ENCODE measurements around the gene MED22.

The MED22 gene

DNA sequence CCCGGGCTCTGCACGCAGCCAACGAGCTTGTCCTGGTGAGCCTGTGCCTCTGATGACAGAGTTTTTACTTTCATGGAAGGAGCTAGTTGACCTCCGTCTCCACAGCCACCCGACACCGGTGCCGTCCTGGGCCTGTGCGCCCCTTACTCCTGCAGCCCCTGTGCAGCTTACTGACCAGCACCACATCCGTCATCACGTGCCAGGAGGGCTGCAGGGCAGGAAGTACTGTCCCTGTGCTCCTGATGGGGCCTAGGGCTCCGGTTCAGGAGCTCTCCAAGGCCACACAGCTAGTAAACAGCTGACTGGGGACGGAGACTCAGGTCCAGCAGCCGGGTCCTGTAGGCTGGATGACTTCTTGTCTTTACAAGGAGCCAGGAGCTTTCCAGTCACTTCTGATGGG lies 38.4 kb upstream of the MED22 start:
- H3K79me2 ChIP-seq (ENCODE audit: control insufficient read depth, low read length): no peaks in the 10 kb centered on the region
- H3K4me1 ChIP-seq (ENCODE audit: control insufficient read depth, low read length): no peaks in the 10 kb centered on the region
- no peak overlapping the region for H3K27ac ChIP-seq (ENCODE audit: low read depth, low read length)
- no peaks in the 10 kb centered on the region for H3F3A ChIP-seq (ENCODE audit: control insufficient read depth, insufficient read depth)
- no peak overlapping the region for H3K4me2 ChIP-seq (ENCODE audit: low read length)
- TF ChIP-seq, protein P1, sequence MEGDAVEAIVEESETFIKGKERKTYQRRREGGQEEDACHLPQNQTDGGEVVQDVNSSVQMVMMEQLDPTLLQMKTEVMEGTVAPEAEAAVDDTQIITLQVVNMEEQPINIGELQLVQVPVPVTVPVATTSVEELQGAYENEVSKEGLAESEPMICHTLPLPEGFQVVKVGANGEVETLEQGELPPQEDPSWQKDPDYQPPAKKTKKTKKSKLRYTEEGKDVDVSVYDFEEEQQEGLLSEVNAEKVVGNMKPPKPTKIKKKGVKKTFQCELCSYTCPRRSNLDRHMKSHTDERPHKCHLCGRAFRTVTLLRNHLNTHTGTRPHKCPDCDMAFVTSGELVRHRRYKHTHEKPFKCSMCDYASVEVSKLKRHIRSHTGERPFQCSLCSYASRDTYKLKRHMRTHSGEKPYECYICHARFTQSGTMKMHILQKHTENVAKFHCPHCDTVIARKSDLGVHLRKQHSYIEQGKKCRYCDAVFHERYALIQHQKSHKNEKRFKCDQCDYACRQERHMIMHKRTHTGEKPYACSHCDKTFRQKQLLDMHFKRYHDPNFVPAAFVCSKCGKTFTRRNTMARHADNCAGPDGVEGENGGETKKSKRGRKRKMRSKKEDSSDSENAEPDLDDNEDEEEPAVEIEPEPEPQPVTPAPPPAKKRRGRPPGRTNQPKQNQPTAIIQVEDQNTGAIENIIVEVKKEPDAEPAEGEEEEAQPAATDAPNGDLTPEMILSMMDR (IDR thresholded peaks at IDR 0.05; ENCODE audit: low read depth, low read length, poor library complexity, severe bottlenecking): no peak
- TF ChIP-seq EZH2phosphoT487 (IDR thresholded peaks at IDR 0.05; ENCODE audit: borderline replicate concordance, low read length): no peak
- H3K4me3 ChIP-seq (ENCODE audit: low read length): no peak overlapping the region
- peaks cover 10% of the 10 kb centered on the region; the same call in 1 of the 2 replicates for H3K9me3 ChIP-seq (ENCODE audit: control insufficient read depth, insufficient read depth, low read length)
- no peaks in the 10 kb centered on the region for H3K27me3 ChIP-seq (ENCODE audit: control insufficient read depth, low read length)
- H4K20me1 ChIP-seq (ENCODE audit: control insufficient read depth, insufficient read depth, low read depth, low read length): no peaks in the 10 kb centered on the region
- no peaks in the 10 kb centered on the region for H3K9me2 ChIP-seq (replicated peaks; ENCODE audit: control insufficient read depth, low read length)
- no peaks in the 10 kb centered on the region for H3K36me3 ChIP-seq (ENCODE audit: control insufficient read depth, low read length)

DNA sequence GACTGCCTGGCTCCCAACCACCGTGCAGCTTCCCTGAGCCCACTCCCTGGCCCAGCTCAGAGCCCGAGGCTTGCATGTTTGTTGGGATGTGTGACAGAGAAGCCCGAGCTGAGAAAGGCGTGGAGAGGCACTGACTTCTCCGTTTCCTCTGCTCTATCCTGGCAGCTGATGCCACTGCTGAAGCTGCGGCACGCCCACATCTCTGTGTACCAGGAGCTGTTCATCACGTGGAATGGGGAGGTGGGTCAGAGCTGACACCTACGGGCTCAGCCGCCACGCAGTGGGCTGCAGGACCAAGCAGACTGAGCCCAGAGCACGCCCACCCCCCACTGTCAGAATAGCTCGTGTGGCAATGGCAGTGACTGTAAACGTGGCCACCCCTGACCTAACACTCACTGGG lies 37.5 kb upstream of the MED22 start:
- Histone ChIP-seq H3K27me3 (ENCODE audit: control insufficient read depth, low read length) (no peaks in the 10 kb centered on the region), H3K9me2 (replicated peaks; ENCODE audit: control insufficient read depth, low read length) (no peaks in the 10 kb centered on the region), H3K4me3 (ENCODE audit: low read length) (no peak overlapping the region), H3F3A (ENCODE audit: control insufficient read depth, insufficient read depth) (no peaks in the 10 kb centered on the region), H4K20me1 (ENCODE audit: control insufficient read depth, insufficient read depth, low read depth, low read length) (no peaks in the 10 kb centered on the region), H3K4me1 (ENCODE audit: control insufficient read depth, low read length) (no peaks in the 10 kb centered on the region), H3K9me3 (ENCODE audit: control insufficient read depth, insufficient read depth, low read length) (peaks cover 10% of the 10 kb centered on the region; the same call in 1 of the 2 replicates), H3K36me3 (ENCODE audit: control insufficient read depth, low read length) (no peaks in the 10 kb centered on the region), H3K4me2 (ENCODE audit: low read length) (no peak overlapping the region), H3K79me2 (ENCODE audit: control insufficient read depth, low read length) (no peaks in the 10 kb centered on the region), H3K27ac (ENCODE audit: low read depth, low read length) (no peak overlapping the region)
- no peak for TF ChIP-seq EZH2phosphoT487 (IDR thresholded peaks at IDR 0.05; ENCODE audit: borderline replicate concordance, low read length)
- TF ChIP-seq, protein P1 (IDR thresholded peaks at IDR 0.05; ENCODE audit: low read depth, low read length, poor library complexity, severe bottlenecking): no peak

DNA sequence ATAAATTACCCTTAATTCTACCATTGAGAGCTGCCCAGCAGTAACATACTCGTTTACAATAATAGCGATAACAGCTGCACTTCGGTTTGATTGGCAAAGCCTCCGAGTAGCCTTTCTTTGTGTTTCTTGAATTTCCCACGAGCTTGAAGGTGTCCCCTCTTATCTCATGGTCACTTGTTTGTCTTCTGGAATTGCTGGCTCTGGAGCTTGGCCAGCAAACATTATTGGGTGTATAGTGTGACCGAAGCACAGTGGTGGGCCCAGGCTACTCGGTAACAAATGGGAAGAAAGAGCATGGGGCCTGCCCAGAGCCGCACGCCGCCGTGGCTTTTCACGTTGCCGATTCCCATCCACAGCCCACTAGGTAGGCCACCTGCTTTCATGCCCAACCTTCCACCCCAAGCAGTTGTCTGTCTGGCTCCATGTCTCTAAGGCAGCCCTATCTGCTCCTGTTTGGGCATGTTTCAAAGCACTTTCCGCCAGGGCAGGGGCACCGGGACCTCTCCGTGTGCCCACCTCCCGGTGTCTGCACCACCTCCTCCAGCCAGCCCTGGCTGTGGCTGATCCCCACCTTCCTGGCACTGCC lies 36.9 kb upstream of the MED22 start:
- no peaks in the 10 kb centered on the region for H3F3A ChIP-seq (ENCODE audit: control insufficient read depth, insufficient read depth)
- no peaks in the 10 kb centered on the region for H3K9me2 ChIP-seq (replicated peaks; ENCODE audit: control insufficient read depth, low read length)
- no peaks in the 10 kb centered on the region for H3K36me3 ChIP-seq (ENCODE audit: control insufficient read depth, low read length)
- H4K20me1 ChIP-seq (ENCODE audit: control insufficient read depth, insufficient read depth, low read depth, low read length): no peaks in the 10 kb centered on the region
- TF ChIP-seq, protein P1 (IDR thresholded peaks at IDR 0.05; ENCODE audit: low read depth, low read length, poor library complexity, severe bottlenecking): no peak
- no peak for TF ChIP-seq EZH2phosphoT487 (IDR thresholded peaks at IDR 0.05; ENCODE audit: borderline replicate concordance, low read length)
- H3K4me1 ChIP-seq (ENCODE audit: control insufficient read depth, low read length): no peaks in the 10 kb centered on the region
- H3K79me2 ChIP-seq (ENCODE audit: control insufficient read depth, low read length): no peaks in the 10 kb centered on the region
- no peaks in the 10 kb centered on the region for H3K27me3 ChIP-seq (ENCODE audit: control insufficient read depth, low read length)
- no peak overlapping the region for H3K4me2 ChIP-seq (ENCODE audit: low read length)
- H3K27ac ChIP-seq (ENCODE audit: low read depth, low read length): no peak overlapping the region
- H3K9me3 ChIP-seq (ENCODE audit: control insufficient read depth, insufficient read depth, low read length): peaks cover 10% of the 10 kb centered on the region; the same call in 1 of the 2 replicates
- H3K4me3 ChIP-seq (ENCODE audit: low read length): no peak overlapping the region

All from DOHH2 (cell line).